DOHH2 (cell line): ENCODE data around the gene ARFGEF3.

ENCODE experiments used
- H3F3A ChIP-seq: fragments of 200-600 bp; sonication (generic), shearing (Covaris generic); 2 replicates; pipeline ENCODE4 v1.6.0; 2016; ENCODE audit warnings: antibody characterized with exemption, mild to moderate bottlenecking; ENCODE audit not compliant: control insufficient read depth, insufficient read depth
- H3K27ac ChIP-seq: fragments of 200-600 bp; sonication (generic); 2 replicates; pipeline ENCODE4 v1.5.1; 2014; ENCODE audit warnings: low read depth, mild to moderate bottlenecking, low read length, moderate library complexity
- H3K27me3 ChIP-seq: fragments of 200-600 bp; sonication (generic); 2 replicates; pipeline ENCODE4 v1.6.1; 2014; ENCODE audit warnings: mild to moderate bottlenecking, low read length, mixed read lengths; ENCODE audit not compliant: control insufficient read depth
- H3K36me3 ChIP-seq: fragments of 200-600 bp; sonication (generic); 2 replicates; pipeline ENCODE4 v1.6.1; 2014; ENCODE audit warnings: mild to moderate bottlenecking, low read length, moderate library complexity, mixed read lengths; ENCODE audit not compliant: control insufficient read depth
- H3K4me1 ChIP-seq: fragments of 200-600 bp; sonication (generic); 2 replicates; pipeline ENCODE4 v1.6.1; 2014; ENCODE audit warnings: mild to moderate bottlenecking, low read length, mixed read lengths; ENCODE audit not compliant: control insufficient read depth
- H3K4me2 ChIP-seq: fragments of 200-600 bp; sonication (generic); 2 replicates; pipeline ENCODE4 v1.6.0; 2014; ENCODE audit warnings: mild to moderate bottlenecking, low read length, moderate library complexity
- H3K4me3 ChIP-seq: fragments of 200-600 bp; sonication (generic); 2 replicates; pipeline ENCODE4 v1.5.1; 2014; ENCODE audit warnings: mild to moderate bottlenecking, low read length, mixed read lengths
- H3K79me2 ChIP-seq: fragments of 200-600 bp; sonication (generic); 2 replicates; pipeline ENCODE4 v1.6.1; 2014; ENCODE audit warnings: mild to moderate bottlenecking, low read length, mixed read lengths; ENCODE audit not compliant: control insufficient read depth
- H3K9me2 ChIP-seq: fragments of 200-600 bp; sonication (generic); replicated peaks from 2 replicates; pipeline ENCODE4 v1.6.1; 2014; ENCODE audit warnings: mild to moderate bottlenecking, low read length, mixed read lengths; ENCODE audit not compliant: control insufficient read depth
- H3K9me3 ChIP-seq: fragments of 200-600 bp; sonication (generic); 2 replicates; pipeline ENCODE4 v1.6.1; 2014; ENCODE audit warnings: antibody characterized with exemption, low read length, mixed read lengths; ENCODE audit not compliant: control insufficient read depth, insufficient read depth
- H4K20me1 ChIP-seq: fragments of 200-600 bp; sonication (generic); 2 replicates; pipeline ENCODE4 v1.6.0; 2014; ENCODE audit warnings: low read depth, mild to moderate bottlenecking, antibody characterized with exemption, low read length, moderate library complexity; ENCODE audit not compliant: control insufficient read depth, insufficient read depth
- CTCF ChIP-seq: fragments of 200-600 bp; sonication (generic); IDR thresholded peaks from one replicate; pipeline ENCODE4 v1.5.1; 2014; ENCODE audit warnings: antibody characterized with exemption, mild to moderate bottlenecking, low read depth, low read length; ENCODE audit not compliant: poor library complexity, severe bottlenecking
- EZH2phosphoT487 ChIP-seq: fragments of 200-600 bp; sonication (generic); IDR thresholded peaks from 2 replicates; pipeline ENCODE4 v1.6.1; 2017; ENCODE audit warnings: borderline replicate concordance, mild to moderate bottlenecking, antibody characterized with exemption, low read length, moderate library complexity, mixed read lengths

The ARFGEF3 gene

DNA sequence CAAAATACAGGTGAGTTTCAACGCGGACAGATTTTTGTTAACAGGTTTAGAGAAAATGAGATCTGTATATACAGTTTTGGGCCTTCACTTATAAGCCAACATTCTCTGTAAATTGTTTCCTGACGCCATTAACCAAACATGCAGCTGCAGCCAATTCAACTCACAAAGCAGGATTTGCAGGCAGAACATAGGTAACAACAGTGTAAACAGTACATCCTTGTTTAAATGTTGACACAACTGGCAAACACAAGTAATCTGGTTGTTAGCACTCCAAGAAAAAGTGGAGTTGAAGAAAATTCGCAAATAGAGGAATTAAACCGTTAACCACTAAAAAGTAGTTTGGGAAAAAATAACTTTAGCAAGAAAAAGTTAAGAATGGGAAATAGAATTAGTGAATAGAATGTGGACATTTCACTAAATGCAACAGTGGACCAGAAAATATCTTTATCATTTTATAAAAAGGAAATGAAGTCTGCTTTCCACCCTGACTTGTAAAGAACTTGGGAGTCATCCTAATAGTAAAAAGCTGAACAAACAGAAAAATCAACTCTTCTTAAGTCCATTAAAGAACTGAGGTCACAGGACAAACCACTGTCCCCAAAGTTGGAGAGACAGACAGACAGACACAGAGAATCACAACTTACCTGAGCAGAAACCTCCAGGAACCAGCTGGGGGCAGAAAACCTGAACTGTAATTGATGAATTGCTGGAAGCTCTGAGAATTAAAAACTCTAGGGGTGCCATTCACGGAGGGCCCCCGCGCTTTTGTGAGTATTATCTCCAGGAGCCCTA lies 226.0 kb downstream of the ARFGEF3 start:
- no peak for TF ChIP-seq CTCF
- TF ChIP-seq EZH2phosphoT487 = no peak
- no peaks in the 10 kb centered on the region; the same call in 1 of the 2 replicates for H3K27me3 ChIP-seq
- no peak overlapping the region for H3K27ac ChIP-seq
- H3K79me2 ChIP-seq = no peaks in the 10 kb centered on the region
- no peak overlapping the region for H3K4me3 ChIP-seq
- no peaks in the 10 kb centered on the region for H3K36me3 ChIP-seq
- no peaks in the 10 kb centered on the region for H4K20me1 ChIP-seq
- no peak overlapping the region for H3K4me2 ChIP-seq
- no peaks in the 10 kb centered on the region for H3K9me3 ChIP-seq
- no peaks in the 10 kb centered on the region for H3K9me2 ChIP-seq
- H3F3A ChIP-seq = no peaks in the 10 kb centered on the region
- no peaks in the 10 kb centered on the region for H3K4me1 ChIP-seq

GRCh38 chr6:138389551-138389950 lies 227.8 kb downstream of the ARFGEF3 start:
- H3K36me3 ChIP-seq = no peaks in the 10 kb centered on the region
- no peaks in the 10 kb centered on the region for H3K9me2 ChIP-seq
- no peaks in the 10 kb centered on the region for H3F3A ChIP-seq
- no peaks in the 10 kb centered on the region for H3K9me3 ChIP-seq
- H3K4me1 ChIP-seq = peaks cover 9% of the 10 kb centered on the region
- no peak overlapping the region for H3K4me3 ChIP-seq
- H3K79me2 ChIP-seq = no peaks in the 10 kb centered on the region
- H3K27ac ChIP-seq = no peak overlapping the region
- TF ChIP-seq EZH2phosphoT487 (no peak), CTCF (no peak)
- no peaks in the 10 kb centered on the region for H4K20me1 ChIP-seq
- no peak overlapping the region for H3K4me2 ChIP-seq
- no peaks in the 10 kb centered on the region; the same call in 1 of the 2 replicates for H3K27me3 ChIP-seq
